RWPE1 (cell line): ENCODE measurements around the gene PRAMEF2.
"Not testable (repeated sequence)": the region's sequence is repeated elsewhere in the genome, so short reads cannot be mapped to it uniquely, and the experiment has no call there.

Source experiments
- CTCF ChIA-PET: fragments of 350-600 bp; sonication (Branson Sonifier 250); formaldehyde crosslinking; extraction: SDS; loops from one replicate; lab custom pipeline; 2021; lab: Yijun Ruan, JAX
- POLR2A ChIA-PET: fragments of 400-600 bp; formaldehyde crosslinking; extraction: SDS; loops from one replicate; lab custom pipeline; 2020; ENCODE audit warnings: antibody characterized with exemption; ENCODE audit not compliant: low non-redundant PET; lab: Yijun Ruan, JAX
- DNase-seq: peaks from one replicate; pipeline ENCODE4 v3.0.0; 2012; ENCODE audit warnings: low spot score
- H3K27ac ChIP-seq: fragments of 450-650 bp; 2 replicates; pipeline ENCODE4 v1.5.1; 2017
- CTCF ChIP-seq: fragments of 450-650 bp; conservative IDR thresholded peaks from 2 replicates; pipeline ENCODE4 v1.5.1; 2017; ENCODE audit warnings: low read depth, mild to moderate bottlenecking

PRAMEF2 gene

DNA sequence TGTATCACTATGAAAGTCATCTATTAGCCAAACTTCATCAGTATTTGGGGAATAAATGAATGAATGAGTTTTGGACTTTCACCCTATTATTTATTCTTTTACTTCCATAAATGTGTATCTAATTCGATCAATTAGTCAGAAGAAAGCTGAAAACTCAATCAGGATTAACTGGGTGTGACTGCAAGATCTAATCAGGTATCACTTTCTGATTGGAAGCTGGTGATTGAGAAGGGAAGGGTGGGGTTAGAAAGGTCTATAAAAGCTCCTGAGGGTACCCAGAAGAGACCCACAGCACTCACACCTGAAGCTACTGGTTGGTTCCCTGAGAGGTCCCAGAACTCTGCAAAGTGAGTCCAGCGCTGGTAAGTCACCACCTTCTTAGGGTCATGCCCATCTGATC lies at the start of gene PRAMEF2:
TSS of gene PRAMEF2 (plus strand) at position 301 of the 400 bp plus-strand sequence. CDS start 1,924 bp downstream, outside the sequence.
- H3K27ac ChIP-seq, POLR2A ChIA-PET, DNase-seq, CTCF ChIA-PET: not testable (repeated sequence)

DNA sequence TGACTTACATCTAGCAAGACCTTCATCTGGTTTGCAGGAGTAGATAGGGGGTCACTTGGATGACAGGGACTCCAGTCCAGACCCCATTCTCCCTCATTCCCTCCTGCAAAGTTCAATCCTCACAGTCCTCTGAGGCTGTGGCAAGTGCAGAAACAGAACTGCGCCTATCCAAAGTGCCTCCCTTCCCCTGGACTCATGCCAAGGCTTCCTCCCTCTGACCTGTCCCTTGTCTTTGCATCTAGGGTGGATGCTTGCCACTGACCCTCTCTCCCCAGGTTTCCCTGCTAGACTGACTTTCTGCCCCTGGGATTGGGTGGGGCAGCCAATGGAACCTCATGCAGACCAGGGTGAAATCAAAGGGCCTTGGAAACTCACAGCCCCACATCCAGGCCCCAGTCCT lies 47.0 kb upstream of the PRAMEF2 start:
- no peak for DNase-seq
- peak overlapping the region; percentile 65; the same call in 1 of the 2 replicates for H3K27ac ChIP-seq
- CTCF ChIA-PET: no interaction called here

GRCh38 chr1:12810691-12811408 lies 46.0 kb upstream of the PRAMEF2 start:
- DNase-seq: peak; percentile 27
- CTCF ChIA-PET: interaction anchor here (0.6 kb wide), 1 partner anchor 17 kb away, joined by 7 read pairs; no protein-coding TSS in a partner anchor

More for the DNA sequence above, 47.0 kb upstream of the PRAMEF2 start:
- POLR2A ChIA-PET: no interaction called here
- no peak for TF ChIP-seq CTCF

GRCh38 chr1:12811409-12811784 lies 45.5 kb upstream of the PRAMEF2 start:
- POLR2A ChIA-PET: no interaction called here
- no peak for TF ChIP-seq CTCF
- CTCF ChIA-PET: interaction anchor here (0.6 kb wide), 1 partner anchor 16 kb away, joined by 7 read pairs; no protein-coding TSS in a partner anchor
- H3K27ac ChIP-seq: peak overlapping the region; percentile 65
- no peak for DNase-seq

More at GRCh38 chr1:12810691-12811408, 46.0 kb upstream of the PRAMEF2 start:
- POLR2A ChIA-PET: interaction anchor here (0.6 kb wide), 1 partner anchor 626 kb away, joined by 5 read pairs; no protein-coding TSS in a partner anchor
- H3K27ac ChIP-seq: peak overlapping the region; percentile 65
- no peak for TF ChIP-seq CTCF

- CTCF ChIA-PET, DNase-seq, H3K27ac ChIP-seq, POLR2A ChIA-PET: not testable (repeated sequence)
Observed at GRCh38 chr1:12819061-12819460, 37.8 kb upstream of the PRAMEF2 start.

GRCh38 chr1:12831310-12831709 lies 25.6 kb upstream of the PRAMEF2 start, which contains the start of gene PRAMEF11:
TSS of gene PRAMEF11 (minus strand) at chr1:12831410. CDS start at chr1:12828789, 2,621 bp downstream.
- CTCF ChIA-PET, DNase-seq, H3K27ac ChIP-seq, POLR2A ChIA-PET: not testable (repeated sequence)

DNA sequence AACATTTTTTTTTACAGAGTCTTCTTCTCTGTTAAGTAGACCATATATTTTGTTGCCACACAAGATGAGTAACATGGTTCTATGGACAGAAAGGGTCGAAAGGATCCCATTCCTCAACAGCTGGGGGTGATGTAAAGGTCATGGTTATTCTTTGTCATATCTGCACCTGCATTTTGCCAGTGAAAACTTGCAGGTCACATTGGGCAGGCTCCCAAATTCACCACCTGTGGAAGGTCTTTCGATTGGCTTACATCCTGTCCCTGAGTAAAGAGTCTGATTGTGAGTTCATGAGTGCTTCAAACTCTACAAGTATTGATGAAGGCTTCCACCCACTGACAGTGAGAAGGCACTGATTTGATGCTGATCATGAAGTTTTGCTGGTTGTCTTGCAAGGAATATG lies 23.6 kb upstream of the PRAMEF2 start:
- POLR2A ChIA-PET, H3K27ac ChIP-seq, CTCF ChIA-PET, DNase-seq: not testable (repeated sequence)

GRCh38 chr1:12848620-12849019 lies 8.3 kb upstream of the PRAMEF2 start, which contains the start of gene HNRNPCL1:
TSS of gene HNRNPCL1 (minus strand) at chr1:12848720. CDS start at chr1:12848289, 431 bp downstream.
- H3K27ac ChIP-seq, POLR2A ChIA-PET, DNase-seq, CTCF ChIA-PET: not testable (repeated sequence)

GRCh38 chr1:12851779-12852178 lies 5.1 kb upstream of the PRAMEF2 start:
- DNase-seq: peak; percentile 56
- TF ChIP-seq CTCF: no peak
- CTCF ChIA-PET: no interaction called here
- POLR2A ChIA-PET: no interaction called here
- H3K27ac ChIP-seq: peak overlapping the region; percentile 26; the same call in 1 of the 2 replicates

DNA sequence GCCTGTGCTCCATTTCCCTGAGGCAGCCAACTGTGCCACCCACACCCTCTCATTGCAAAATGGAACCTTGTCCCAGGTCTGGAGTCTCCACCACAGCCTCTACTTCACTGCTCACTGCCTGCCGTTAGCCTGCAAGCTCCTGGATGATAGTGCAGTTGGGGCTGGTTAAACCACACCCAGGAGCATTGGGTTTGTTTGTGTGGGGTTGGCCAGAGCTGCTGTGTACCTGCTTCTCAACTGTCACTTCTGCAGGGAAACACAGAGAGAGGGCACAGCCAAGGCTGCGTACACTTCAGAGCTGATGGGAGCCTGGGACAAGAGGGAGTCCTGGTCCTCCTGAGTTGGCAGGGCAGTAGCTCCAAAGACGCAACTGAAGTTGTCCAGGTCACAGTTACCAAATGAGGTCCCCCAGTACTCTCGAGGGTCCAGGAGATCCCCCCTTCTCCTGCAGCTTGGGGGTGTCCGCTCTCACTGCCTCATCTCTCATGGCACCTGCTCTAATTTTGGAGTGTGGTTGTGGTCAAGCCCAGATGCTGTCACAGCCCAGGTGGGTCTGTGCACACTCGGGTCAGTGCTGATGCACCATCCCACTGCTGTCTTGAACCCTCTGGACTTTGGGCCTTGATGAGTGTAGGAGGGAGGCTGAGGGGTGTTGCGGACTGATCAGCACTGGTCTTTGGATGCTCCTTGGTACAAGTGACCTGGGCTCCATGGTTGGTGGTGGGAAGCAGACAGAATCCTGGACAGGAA lies 6.4 kb downstream of the PRAMEF2 start:
- H3K27ac ChIP-seq, POLR2A ChIA-PET, CTCF ChIA-PET, DNase-seq: not testable (repeated sequence)

DNA sequence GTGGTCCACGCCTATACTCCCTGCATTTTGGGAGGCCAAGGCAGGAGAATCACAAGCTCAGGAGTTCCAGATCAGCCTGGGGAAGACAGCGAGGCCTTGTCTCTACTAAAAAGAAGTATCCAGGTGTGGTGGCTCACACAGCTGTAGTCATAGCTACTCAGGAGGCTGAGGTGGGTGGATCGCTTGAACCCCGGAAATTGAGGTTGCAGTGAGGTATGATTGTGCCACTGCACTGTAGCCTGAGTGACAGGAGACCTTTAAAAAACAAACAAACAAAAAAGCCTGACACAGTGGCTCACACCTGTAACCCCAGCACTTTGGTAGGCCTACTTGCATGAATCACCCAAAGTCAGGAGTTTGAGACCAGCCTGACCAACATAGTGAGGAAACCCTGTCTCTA lies 21.6 kb downstream of the PRAMEF2 start:
- POLR2A ChIA-PET, H3K27ac ChIP-seq, CTCF ChIA-PET, DNase-seq: not testable (repeated sequence)

DNA sequence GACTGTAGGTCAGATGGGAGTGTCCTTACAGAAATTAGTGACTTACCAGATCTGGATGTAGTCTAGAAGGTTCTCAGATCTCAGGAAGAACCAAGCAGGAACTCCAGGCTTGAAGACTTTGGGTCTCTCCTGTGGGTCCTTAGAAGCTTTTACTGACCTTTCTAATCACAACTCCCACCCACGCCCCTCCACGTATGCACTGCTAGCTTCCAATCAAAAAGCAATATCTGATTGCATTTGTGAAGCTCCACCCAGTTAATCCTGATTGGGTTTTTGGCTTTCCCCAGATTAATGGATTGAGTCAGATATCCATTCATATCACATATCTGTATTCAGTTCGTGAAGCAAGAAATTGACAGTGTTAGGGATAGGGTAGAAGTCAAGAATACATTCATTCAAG lies 29.2 kb downstream of the PRAMEF2 start, which contains the start of gene PRAMEF4:
TSS of gene PRAMEF4 (minus strand) at position 101 of the 400 bp plus-strand sequence. CDS start 2,807 bp downstream, outside the sequence.
- DNase-seq, POLR2A ChIA-PET, H3K27ac ChIP-seq, CTCF ChIA-PET: not testable (repeated sequence)
